CD4-positive, alpha-beta T cell treated with Interferon gamma for 1 hour (primary cell): Measurements from ENCODE around the gene ARHGAP8.

Experiments used
- DNase-seq: peaks from one replicate; pipeline ENCODE4 v3.0.0-alpha.2; 2020

Gene ARHGAP8

GRCh38 chr22:44865193-44866057 is 113.0 kb downstream of the ARHGAP8 start:
- no peak for DNase-seq

GRCh38 chr22:44869196-44869595 is 116.8 kb downstream of the ARHGAP8 start:
- DNase-seq: no peak

GRCh38 chr22:44870021-44870420 is 117.6 kb downstream of the ARHGAP8 start:
- no peak for DNase-seq

- no peak for DNase-seq
Measured at GRCh38 chr22:44871782-44872181, 119.4 kb downstream of the ARHGAP8 start.

GRCh38 chr22:44876921-44877320 is 124.5 kb downstream of the ARHGAP8 start:
- no peak for DNase-seq

GRCh38 chr22:44878483-44879300 is 126.3 kb downstream of the ARHGAP8 start:
- no peak for DNase-seq

GRCh38 chr22:44879301-44879680 is 126.9 kb downstream of the ARHGAP8 start:
- no peak for DNase-seq

- DNase-seq: no peak
Measured at GRCh38 chr22:44880610-44881290, 128.4 kb downstream of the ARHGAP8 start.

GRCh38 chr22:44881624-44882023 is 129.2 kb downstream of the ARHGAP8 start:
- DNase-seq: no peak

- no peak for DNase-seq
Measured at GRCh38 chr22:44882226-44882905, 130.0 kb downstream of the ARHGAP8 start.

GRCh38 chr22:44883011-44883421 is 130.6 kb downstream of the ARHGAP8 start:
- no peak for DNase-seq

GRCh38 chr22:44884562-44884961 is 132.2 kb downstream of the ARHGAP8 start:
- DNase-seq: no peak

- no peak for DNase-seq
Measured at GRCh38 chr22:44884968-44885805, 132.8 kb downstream of the ARHGAP8 start.

- no peak for DNase-seq
Measured at GRCh38 chr22:44885806-44886360, 133.5 kb downstream of the ARHGAP8 start.

GRCh38 chr22:44887941-44888366 is 135.6 kb downstream of the ARHGAP8 start:
- no peak for DNase-seq

GRCh38 chr22:44888491-44889254 is 136.3 kb downstream of the ARHGAP8 start:
- DNase-seq: no peak

GRCh38 chr22:44889255-44889878 is 137.0 kb downstream of the ARHGAP8 start:
- no peak for DNase-seq

GRCh38 chr22:44890416-44891292 is 138.3 kb downstream of the ARHGAP8 start:
- no peak for DNase-seq

- DNase-seq: no peak
Measured at GRCh38 chr22:44891293-44891747, 138.9 kb downstream of the ARHGAP8 start.
